CD14-positive monocyte (primary cell): ENCODE results near the gene GRM8. TPM values are rescaled to one million over a fixed set of nuclear protein-coding genes. Genes with fewer than 3 reads are reported as not detected.

Experiments
- DNase-seq, 3 donors: peaks; one replicate each; pipeline ENCODE4 v3.0.0-alpha.2; 2011 to 2022
- H2AFZ ChIP-seq: 2 replicates; pipeline ENCODE4 v1.6.0; 2012; ENCODE audit warnings: mild to moderate bottlenecking, low read depth, low read length, inconsistent platforms; ENCODE audit not compliant: insufficient read depth, poor library complexity, severe bottlenecking
- H3K27ac ChIP-seq, 2 donors: 1 replicate in 1 of 2; 2 replicates in 1 of 2; pipeline ENCODE4 v1.5.1; 2012 to 2013; ENCODE audit warnings: low read length in 2 of 2, control low read depth in 1 of 2, inconsistent platforms in 1 of 2, low read depth in 1 of 2, mild to moderate bottlenecking in 1 of 2
- H3K27me3 ChIP-seq, 2 donors: one replicate each; pipeline versions ENCODE4 v1.6.0 to v1.6.1; 2011 to 2013; ENCODE audit warnings: low read length in 2 of 2; ENCODE audit not compliant: control insufficient read depth in 2 of 2, insufficient read depth in 2 of 2
- H3K36me3 ChIP-seq, 2 donors: replicated peaks in 1 of 2; 1 replicate in 1 of 2; 2 replicates in 1 of 2; pipeline versions ENCODE4 v1.5.1 to v1.6.1; 2012 to 2013; ENCODE audit warnings: low read length in 2 of 2, control low read depth in 1 of 2, inconsistent platforms in 1 of 2, mild to moderate bottlenecking in 1 of 2; ENCODE audit not compliant: insufficient read depth in 2 of 2, control insufficient read depth in 1 of 2
- H3K4me1 ChIP-seq, 2 donors: 1 replicate in 1 of 2; 2 replicates in 1 of 2; pipeline versions ENCODE4 v1.5.1 to v1.6.1; 2012 to 2013; ENCODE audit warnings: low read length in 2 of 2, control low read depth in 1 of 2, inconsistent platforms in 1 of 2, mild to moderate bottlenecking in 1 of 2, moderate library complexity in 1 of 2; ENCODE audit not compliant: insufficient read depth in 2 of 2, control insufficient read depth in 1 of 2
- H3K4me2 ChIP-seq: replicated peaks from 2 replicates; pipeline ENCODE3; 2012; ENCODE audit warnings: low read length, moderate library complexity, mild to moderate bottlenecking; ENCODE audit not compliant: poor library complexity, severe bottlenecking; ENCODE audit errors: extremely low read depth
- H3K4me3 ChIP-seq, 3 experiments: fragments of 200-600 bp in 1 of 3; sonication (generic) in 1 of 3; replicated peaks in 1 of 3; 1 replicate in 2 of 3; 2 replicates in 1 of 3; pipeline ENCODE4 v1.5.1; 2011 to 2013; ENCODE audit warnings: low read length in 3 of 3, mild to moderate bottlenecking in 3 of 3, control low read depth in 2 of 3, low read depth in 2 of 3, inconsistent platforms in 1 of 3, moderate library complexity in 1 of 3
- H3K79me2 ChIP-seq: 2 replicates; pipeline ENCODE4 v1.6.0; 2012; ENCODE audit warnings: mild to moderate bottlenecking, control low read depth, inconsistent platforms, low read length, moderate library complexity; ENCODE audit not compliant: insufficient read depth
- H3K9ac ChIP-seq: 2 replicates; pipeline ENCODE4 v1.6.0; 2017; ENCODE audit warnings: low read length, mild to moderate bottlenecking; ENCODE audit not compliant: insufficient read depth, poor library complexity, severe bottlenecking
- H3K9me3 ChIP-seq, 2 donors: replicated peaks in 1 of 2; 1 replicate in 1 of 2; 2 replicates in 1 of 2; pipeline versions ENCODE4 v1.5.1 to v1.6.1; 2012 to 2013; ENCODE audit warnings: low read length in 2 of 2, control low read depth in 1 of 2; ENCODE audit not compliant: control insufficient read depth in 1 of 2, insufficient read depth in 1 of 2
- H4K20me1 ChIP-seq: 2 replicates; pipeline ENCODE4 v1.6.0; 2012; ENCODE audit warnings: mild to moderate bottlenecking, low read length, control low read depth, moderate library complexity; ENCODE audit not compliant: insufficient read depth
- H3K27ac Mint-ChIP-seq, 7 donors: one replicate each; pipeline ENCODE4 v1.8.0; 2020; ENCODE audit warnings: mild to moderate bottlenecking in 7 of 7, mixed read lengths in 7 of 7, moderate library complexity in 6 of 7, inconsistent platforms in 2 of 7
- H3K27me3 Mint-ChIP-seq, 3 donors: one replicate each; pipeline ENCODE4 v1.8.0; 2021 to 2022; ENCODE audit warnings: low read depth in 3 of 3, mild to moderate bottlenecking in 3 of 3, mixed read lengths in 3 of 3, moderate library complexity in 3 of 3, inconsistent platforms in 1 of 3
- H3K36me3 Mint-ChIP-seq, 2 donors: one replicate each; pipeline ENCODE4 v1.8.0; 2020; ENCODE audit warnings: mixed read lengths in 2 of 2, inconsistent platforms in 1 of 2, mild to moderate bottlenecking in 1 of 2
- H3K4me1 Mint-ChIP-seq: one replicate; pipeline ENCODE4 v1.8.0; 2020; ENCODE audit warnings: mild to moderate bottlenecking, mixed read lengths
- H3K4me3 Mint-ChIP-seq, 2 donors: one replicate each; pipeline ENCODE4 v1.8.0; 2020; ENCODE audit warnings: mild to moderate bottlenecking in 2 of 2, mixed read lengths in 2 of 2, moderate library complexity in 1 of 2
- H3K9me3 Mint-ChIP-seq, 7 donors: one replicate each; pipeline ENCODE4 v1.8.0; 2020 to 2022; ENCODE audit warnings: mixed read lengths in 7 of 7, mild to moderate bottlenecking in 6 of 7, moderate library complexity in 6 of 7, inconsistent platforms in 2 of 7
- WGBS: methylation state at CpG from one replicate; pipeline ENCODE4 v1.1.5; 2013; ENCODE audit warnings: missing lambda C conversion rate; ENCODE audit not compliant: insufficient coverage; 5-methylcytosine and 5-hydroxymethylcytosine counted together
- intact Hi-C, 2 donors: fragments of 100-400 bp; cut with micrococcal nuclease; formaldehyde crosslinking; loops; one replicate each; pipeline versions ENCODE4 v1.15.0 to v1.15.1; 2023
- polyA plus RNA-seq, 3 donors: library from polyadenylated mRNA; depleted of rRNA in 1 of 3; unstranded in 2 of 3; stranded (reverse) in 1 of 3; fragments of 300-500 nt in 2 of 3; fragments of >200 nt in 1 of 3; fragmentation: Illumina TruSeq in 2 of 3; gene quantifications; 1 replicate in 2 of 3; 2 replicates in 1 of 3; pipeline ENCODE4 v1.2.3, GENCODE V29; 2012 to 2021
- TF ChIP-seq, protein P1 (sequence below): fragments of 200-600 bp; IDR thresholded peaks from one replicate; pipeline ENCODE4 v1.8.0; 2022; ENCODE audit warnings: antibody characterized with exemption, mild to moderate bottlenecking

The GRM8 gene
- polyA plus RNA-seq, 3 donors, result not detected

DNA sequence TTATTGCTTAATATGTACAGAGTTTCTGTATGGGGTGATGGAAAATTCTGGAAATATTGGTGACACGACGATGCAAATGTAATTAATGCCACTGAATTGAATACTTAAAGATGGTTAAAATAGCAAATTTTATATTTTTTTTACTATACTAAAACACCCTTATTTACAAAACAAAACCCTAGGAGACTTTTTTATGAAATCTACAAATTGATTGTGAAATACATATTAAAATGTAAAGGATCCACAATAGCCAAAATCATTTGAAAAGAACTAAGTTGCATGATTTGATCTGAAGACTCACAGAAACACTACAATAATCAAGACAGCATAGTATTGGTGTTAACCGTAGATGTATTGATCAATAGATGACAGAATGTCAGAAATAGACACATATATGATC is 252.0 kb downstream of the GRM8 start:
- no peak overlapping the region for H3K4me3 Mint-ChIP-seq
- no peak overlapping the region for H2AFZ ChIP-seq
- DNase-seq, result no peak
- TF ChIP-seq, protein P1, sequence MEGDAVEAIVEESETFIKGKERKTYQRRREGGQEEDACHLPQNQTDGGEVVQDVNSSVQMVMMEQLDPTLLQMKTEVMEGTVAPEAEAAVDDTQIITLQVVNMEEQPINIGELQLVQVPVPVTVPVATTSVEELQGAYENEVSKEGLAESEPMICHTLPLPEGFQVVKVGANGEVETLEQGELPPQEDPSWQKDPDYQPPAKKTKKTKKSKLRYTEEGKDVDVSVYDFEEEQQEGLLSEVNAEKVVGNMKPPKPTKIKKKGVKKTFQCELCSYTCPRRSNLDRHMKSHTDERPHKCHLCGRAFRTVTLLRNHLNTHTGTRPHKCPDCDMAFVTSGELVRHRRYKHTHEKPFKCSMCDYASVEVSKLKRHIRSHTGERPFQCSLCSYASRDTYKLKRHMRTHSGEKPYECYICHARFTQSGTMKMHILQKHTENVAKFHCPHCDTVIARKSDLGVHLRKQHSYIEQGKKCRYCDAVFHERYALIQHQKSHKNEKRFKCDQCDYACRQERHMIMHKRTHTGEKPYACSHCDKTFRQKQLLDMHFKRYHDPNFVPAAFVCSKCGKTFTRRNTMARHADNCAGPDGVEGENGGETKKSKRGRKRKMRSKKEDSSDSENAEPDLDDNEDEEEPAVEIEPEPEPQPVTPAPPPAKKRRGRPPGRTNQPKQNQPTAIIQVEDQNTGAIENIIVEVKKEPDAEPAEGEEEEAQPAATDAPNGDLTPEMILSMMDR, result no peak
- intact Hi-C loops, result no loop called here
- peaks cover 0 to 2% (median 0%) of the 10 kb centered on the region in 7 donors for H3K9me3 Mint-ChIP-seq
- no peaks in the 10 kb centered on the region for H3K27me3 ChIP-seq
- no peaks in the 10 kb centered on the region for H3K79me2 ChIP-seq
- no peak overlapping the region for H3K27ac Mint-ChIP-seq
- H3K9ac ChIP-seq, result no peak overlapping the region
- H3K27ac ChIP-seq, result no peak overlapping the region
- no peak overlapping the region for H3K4me3 ChIP-seq
- H3K27me3 Mint-ChIP-seq, result no peaks in the 10 kb centered on the region
- H3K36me3 ChIP-seq, result no peaks in the 10 kb centered on the region
- no peak overlapping the region for H3K4me2 ChIP-seq
- no peaks in the 10 kb centered on the region for H3K9me3 ChIP-seq
- H3K36me3 Mint-ChIP-seq, result no peaks in the 10 kb centered on the region
- H4K20me1 ChIP-seq, result no peaks in the 10 kb centered on the region
- no CpG with 5 or more reads among the region's 3 CpGs for WGBS
- no peaks in the 10 kb centered on the region for H3K4me1 Mint-ChIP-seq
- H3K4me1 ChIP-seq, result no peaks in the 10 kb centered on the region

DNA sequence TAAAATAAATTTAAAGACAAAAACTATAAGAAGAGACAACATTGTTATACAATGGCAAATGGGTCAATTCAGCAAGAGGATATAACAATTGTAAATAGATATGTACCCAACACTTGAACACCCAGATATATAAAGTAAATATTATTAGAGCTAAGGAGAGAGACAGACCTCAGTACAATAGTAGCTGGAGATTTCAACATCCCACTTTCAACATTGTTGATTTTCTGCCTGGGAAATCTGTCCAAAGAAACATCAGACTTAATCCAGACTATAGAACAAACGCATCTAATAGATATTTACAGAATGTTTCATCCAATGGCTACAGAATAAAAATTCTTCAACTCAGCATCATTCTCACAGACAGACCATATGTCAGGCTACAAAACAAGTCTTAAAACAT is 256.1 kb downstream of the GRM8 start:
- no peak overlapping the region for H2AFZ ChIP-seq
- no CpG with 5 or more reads among the region's 1 CpG for WGBS

More for the DNA sequence above, 256.1 kb downstream of the GRM8 start:
- Histone ChIP-seq H3K27me3 (no peaks in the 10 kb centered on the region), H3K9me3 (peaks cover 0 to 6% of the 10 kb centered on the region in 2 donors), H3K36me3 (no peaks in the 10 kb centered on the region), H3K79me2 (no peaks in the 10 kb centered on the region), H3K27ac (no peak overlapping the region), H3K4me3 (no peak overlapping the region), H3K9ac (no peak overlapping the region), H3K4me1 (no peaks in the 10 kb centered on the region), H3K4me2 (no peak overlapping the region), H4K20me1 (no peaks in the 10 kb centered on the region)
- TF ChIP-seq, protein P1, result no peak
- DNase-seq, result no peak
- no peaks in the 10 kb centered on the region for H3K4me1 Mint-ChIP-seq
- no peak overlapping the region for H3K27ac Mint-ChIP-seq
- H3K36me3 Mint-ChIP-seq, result no peaks in the 10 kb centered on the region
- no peaks in the 10 kb centered on the region for H3K27me3 Mint-ChIP-seq
- intact Hi-C loops, result no loop called here
- H3K9me3 Mint-ChIP-seq, result peaks cover 0 to 3% (median 0%) of the 10 kb centered on the region in 7 donors
- no peak overlapping the region for H3K4me3 Mint-ChIP-seq
